Neuronal stem cell (in vitro differentiated cells): ENCODE measurements around the gene TAB3.
"Not testable (repeated sequence)": the region's sequence is repeated elsewhere in the genome, so short reads cannot be mapped to it uniquely, and the experiment has no call there.

Experiments
- DNase-seq: peaks from one replicate; pipeline ENCODE4 v3.0.0-alpha.2; 2013; ENCODE audit warnings: low spot score
- H2AFZ ChIP-seq: one replicate; pipeline ENCODE4 v1.6.1; 2013; ENCODE audit warnings: mild to moderate bottlenecking, low read length, inconsistent platforms
- H2AK5ac ChIP-seq: 2 replicates; pipeline ENCODE4 v1.6.1; 2013; ENCODE audit warnings: low read depth, mild to moderate bottlenecking, inconsistent platforms, low read length, moderate library complexity, mixed read lengths
- H2BK120ac ChIP-seq: 2 replicates; pipeline ENCODE4 v1.6.1; 2013; ENCODE audit warnings: low read depth, mild to moderate bottlenecking, inconsistent platforms, low read length, moderate library complexity, mixed read lengths
- H2BK12ac ChIP-seq: one replicate; pipeline ENCODE4 v1.6.1; 2013; ENCODE audit warnings: low read length, inconsistent platforms
- H2BK15ac ChIP-seq: 2 replicates; pipeline ENCODE4 v1.6.1; 2013; ENCODE audit warnings: mild to moderate bottlenecking, low read length, inconsistent platforms, mixed read lengths
- H2BK5ac ChIP-seq: one replicate; pipeline ENCODE4 v1.6.1; 2013; ENCODE audit warnings: inconsistent platforms, mild to moderate bottlenecking, low read length, moderate library complexity
- H3K14ac ChIP-seq: one replicate; pipeline ENCODE4 v1.6.1; 2013; ENCODE audit warnings: low read length, inconsistent platforms
- H3K18ac ChIP-seq: 2 replicates; pipeline ENCODE4 v1.6.1; 2013; ENCODE audit warnings: low read length, inconsistent platforms
- H3K23ac ChIP-seq: 2 replicates; pipeline ENCODE4 v1.6.1; 2013; ENCODE audit warnings: low read depth, mild to moderate bottlenecking, mixed read lengths, low read length, inconsistent platforms; ENCODE audit not compliant: poor library complexity
- H3K27ac ChIP-seq: replicated peaks from 3 replicates; pipeline ENCODE4 v1.5.1; 2013; ENCODE audit warnings: low read length, inconsistent platforms
- H3K27me3 ChIP-seq, 3 experiments: 2 replicates each; pipeline ENCODE4 v1.6.1; 2013; ENCODE audit warnings: low read length in 3 of 3, mild to moderate bottlenecking in 2 of 3, inconsistent platforms in 1 of 3, low read depth in 1 of 3, mixed read lengths in 1 of 3, moderate library complexity in 1 of 3; ENCODE audit not compliant: control insufficient read depth in 3 of 3, insufficient read depth in 3 of 3
- H3K36me3 ChIP-seq, 2 donors: replicated peaks in 1 of 2; 2 replicates each; pipeline ENCODE4 v1.6.1; 2013; ENCODE audit warnings: low read length in 2 of 2; ENCODE audit not compliant: control insufficient read depth in 2 of 2, insufficient read depth in 2 of 2
- H3K4ac ChIP-seq: 2 replicates; pipeline ENCODE4 v1.6.1; 2013; ENCODE audit warnings: inconsistent platforms, mild to moderate bottlenecking, low read length, moderate library complexity
- H3K4me1 ChIP-seq, 2 donors: 1 replicate in 1 of 2; 2 replicates in 1 of 2; pipeline ENCODE4 v1.6.1; 2013; ENCODE audit warnings: low read length in 2 of 2, low read depth in 1 of 2; ENCODE audit not compliant: control insufficient read depth in 2 of 2, insufficient read depth in 1 of 2
- H3K4me2 ChIP-seq: one replicate; pipeline ENCODE4 v1.6.1; 2013; ENCODE audit warnings: mild to moderate bottlenecking, low read length, inconsistent platforms; ENCODE audit not compliant: insufficient read depth, poor library complexity, severe bottlenecking
- H3K4me3 ChIP-seq, 2 donors: 2 replicates each; pipeline ENCODE4 v1.5.1; 2013; ENCODE audit warnings: low read length in 2 of 2, mild to moderate bottlenecking in 2 of 2, inconsistent platforms in 1 of 2, moderate library complexity in 1 of 2
- H3K79me1 ChIP-seq: one replicate; pipeline ENCODE4 v1.6.1; 2013; ENCODE audit warnings: low read depth, mild to moderate bottlenecking, inconsistent platforms, low read length, moderate library complexity
- H3K9ac ChIP-seq: one replicate; pipeline ENCODE4 v1.6.1; 2013; ENCODE audit warnings: mild to moderate bottlenecking, low read depth, low read length, inconsistent platforms; ENCODE audit not compliant: poor library complexity
- H3K9me3 ChIP-seq, 2 donors: replicated peaks in 1 of 2; 2 replicates each; pipeline versions ENCODE3 to v1.6.1; 2013; ENCODE audit warnings: low read length in 2 of 2, mild to moderate bottlenecking in 2 of 2, inconsistent platforms in 1 of 2, low read depth in 1 of 2, mixed read lengths in 1 of 2, moderate library complexity in 1 of 2; ENCODE audit not compliant: control insufficient read depth in 2 of 2, insufficient read depth in 1 of 2
- H4K8ac ChIP-seq: one replicate; pipeline ENCODE4 v1.6.1; 2013; ENCODE audit warnings: low read depth, mild to moderate bottlenecking, inconsistent platforms, low read length, moderate library complexity
- H4K91ac ChIP-seq: one replicate; pipeline ENCODE4 v1.6.1; 2013; ENCODE audit warnings: low read length, low read depth, mild to moderate bottlenecking, inconsistent platforms; ENCODE audit not compliant: poor library complexity
- WGBS, 2 donors: extraction: QIAGEN DNeasy Blood & Tissue Kit; methylation state at CpG; one replicate each; pipeline ENCODE4 v1.1.7; 2013; ENCODE audit warnings: missing lambda C conversion rate in 2 of 2, mixed read lengths in 1 of 2; ENCODE audit not compliant: insufficient read length in 2 of 2, insufficient replicate concordance in 1 of 2; ENCODE audit errors: extremely low coverage in 2 of 2; 5-methylcytosine and 5-hydroxymethylcytosine counted together

The TAB3 gene

DNA sequence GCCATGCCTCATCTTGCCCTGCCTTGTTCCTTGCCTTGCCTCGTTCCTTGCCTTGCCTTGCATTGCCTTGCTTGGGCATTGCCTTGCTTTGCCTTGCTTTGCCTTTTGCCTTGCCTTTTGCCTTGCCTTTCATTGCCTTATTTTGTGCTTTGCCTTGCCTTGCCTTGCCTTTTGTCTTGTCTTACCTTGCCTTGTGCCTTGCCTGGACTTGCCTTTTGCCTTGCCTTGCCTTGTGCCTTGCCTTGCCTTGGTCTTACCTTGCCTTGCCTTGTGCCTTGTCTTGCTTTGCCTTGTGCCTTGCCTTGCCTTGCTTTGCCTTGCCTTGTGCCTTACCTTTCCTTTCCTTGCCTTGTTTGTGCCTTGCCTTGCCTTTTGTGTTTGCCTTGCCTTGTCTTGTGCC lies 88.2 kb downstream of the TAB3 start:
- no peak overlapping the region for H3K27ac ChIP-seq
- H3K4me1 ChIP-seq, result no peaks in the 10 kb centered on the region
- H3K9me3 ChIP-seq, result peaks cover 0 to 21% of the 10 kb centered on the region in 2 donors
- H3K4me2 ChIP-seq, result no peak overlapping the region
- no peak overlapping the region for H3K18ac ChIP-seq
- no peak overlapping the region for H2AFZ ChIP-seq
- peak overlapping the region; percentile 53 for H4K91ac ChIP-seq
- no peak overlapping the region for H3K4ac ChIP-seq
- no peak overlapping the region for H2BK120ac ChIP-seq
- no peak overlapping the region for H2BK12ac ChIP-seq
- H2BK15ac ChIP-seq, result no peak overlapping the region
- H3K36me3 ChIP-seq, result no peaks in the 10 kb centered on the region
- no peak overlapping the region for H3K9ac ChIP-seq
- no peak overlapping the region for H2BK5ac ChIP-seq
- no peak overlapping the region for H2AK5ac ChIP-seq
- no peak overlapping the region for H4K8ac ChIP-seq
- peak overlapping the region; percentile 48 for H3K23ac ChIP-seq
- DNase-seq, result no peak
- no CpG with 5 or more reads among the region's 1 CpG for WGBS, 2 donors
- no peak overlapping the region for H3K14ac ChIP-seq
- no peaks in the 10 kb centered on the region for H3K27me3 ChIP-seq
- H3K79me1 ChIP-seq, result peaks cover 2% of the 10 kb centered on the region
- no peak overlapping the region for H3K4me3 ChIP-seq

DNA sequence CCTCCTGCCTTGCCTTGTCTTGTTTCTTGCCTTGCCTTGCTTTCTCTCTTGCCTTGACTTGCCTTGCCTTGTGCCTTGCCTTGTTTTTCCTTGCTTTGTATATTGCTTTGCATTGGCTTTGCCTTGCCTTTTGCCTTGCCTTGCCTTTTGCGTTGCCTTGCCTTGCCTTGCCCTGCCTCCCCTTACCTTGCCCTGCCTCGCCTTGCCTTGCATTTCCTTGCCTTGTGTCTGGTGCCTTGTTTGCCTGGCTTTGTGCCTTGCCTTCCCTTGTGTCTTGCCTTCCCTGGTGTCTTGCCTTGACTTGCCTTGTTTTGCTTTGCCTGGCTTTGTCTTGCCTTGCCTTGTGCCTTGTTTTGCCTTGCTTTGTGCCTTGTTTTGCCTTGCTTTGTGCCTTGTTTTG lies 89.7 kb downstream of the TAB3 start:
- no CpG with 5 or more reads among the region's 2 CpGs for WGBS, 2 donors
- no peak overlapping the region for H2BK12ac ChIP-seq
- H3K14ac ChIP-seq, result no peak overlapping the region
- no peak overlapping the region for H4K8ac ChIP-seq
- H2BK120ac ChIP-seq, result no peak overlapping the region
- no peak overlapping the region for H2AFZ ChIP-seq
- H3K36me3 ChIP-seq, result no peaks in the 10 kb centered on the region
- no peak overlapping the region for H2AK5ac ChIP-seq
- no peak overlapping the region for H4K91ac ChIP-seq
- peaks cover 0 to 19% of the 10 kb centered on the region in 2 donors for H3K9me3 ChIP-seq
- H3K4me3 ChIP-seq, result peak overlapping the region in 1 of 2 donors; percentile 46
- H3K18ac ChIP-seq, result no peak overlapping the region
- no peaks in the 10 kb centered on the region for H3K4me1 ChIP-seq
- H3K4ac ChIP-seq, result no peak overlapping the region
- H2BK15ac ChIP-seq, result no peak overlapping the region
- DNase-seq, result no peak
- H3K23ac ChIP-seq, result no peak overlapping the region
- no peak overlapping the region for H2BK5ac ChIP-seq
- H3K27ac ChIP-seq, result no peak overlapping the region
- no peak overlapping the region for H3K9ac ChIP-seq
- no peak overlapping the region for H3K4me2 ChIP-seq
- H3K27me3 ChIP-seq, result no peaks in the 10 kb centered on the region
- peaks cover 2% of the 10 kb centered on the region for H3K79me1 ChIP-seq

DNA sequence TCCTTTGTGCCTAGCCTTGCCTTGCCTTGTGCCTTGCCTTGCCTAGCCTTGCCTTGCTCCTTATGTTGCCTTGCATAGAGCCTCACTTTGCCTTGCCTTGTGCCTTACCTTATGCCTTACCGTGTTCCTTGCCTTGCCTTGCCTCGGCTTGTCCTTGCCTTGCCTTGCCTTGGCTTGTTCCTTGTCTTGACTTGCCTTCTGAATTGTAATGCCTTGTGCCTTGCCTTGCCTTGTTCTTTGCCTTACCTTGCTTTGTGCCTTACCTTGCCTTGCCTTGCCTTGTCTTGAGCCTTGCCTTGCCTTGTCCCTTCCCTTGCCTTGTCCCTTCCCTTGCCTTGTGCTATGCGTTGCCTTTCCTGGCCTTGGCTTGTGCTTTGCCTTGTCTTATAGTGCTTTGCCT lies 90.2 kb downstream of the TAB3 start:
- Histone ChIP-seq H3K23ac (no peak overlapping the region), H2BK12ac (peak overlapping the region; percentile 46), H4K8ac (no peak overlapping the region), H3K79me1 (peaks cover 2% of the 10 kb centered on the region), H3K4me3 (no peak overlapping the region), H2AK5ac (no peak overlapping the region), H3K4me1 (no peaks in the 10 kb centered on the region), H2BK15ac (no peak overlapping the region), H3K9me3 (peaks cover 0 to 19% of the 10 kb centered on the region in 2 donors), H2BK120ac (no peak overlapping the region), H3K27me3 (no peaks in the 10 kb centered on the region), H3K4me2 (no peak overlapping the region), H4K91ac (no peak overlapping the region), H2BK5ac (no peak overlapping the region), H3K4ac (no peak overlapping the region), H3K36me3 (no peaks in the 10 kb centered on the region), H2AFZ (no peak overlapping the region), H3K14ac (no peak overlapping the region), H3K27ac (no peak overlapping the region), H3K9ac (peak overlapping the region; percentile 12), H3K18ac (peak overlapping the region; percentile 19)
- DNase-seq, result no peak
- no CpG with 5 or more reads among the region's 3 CpGs for WGBS, 2 donors

DNA sequence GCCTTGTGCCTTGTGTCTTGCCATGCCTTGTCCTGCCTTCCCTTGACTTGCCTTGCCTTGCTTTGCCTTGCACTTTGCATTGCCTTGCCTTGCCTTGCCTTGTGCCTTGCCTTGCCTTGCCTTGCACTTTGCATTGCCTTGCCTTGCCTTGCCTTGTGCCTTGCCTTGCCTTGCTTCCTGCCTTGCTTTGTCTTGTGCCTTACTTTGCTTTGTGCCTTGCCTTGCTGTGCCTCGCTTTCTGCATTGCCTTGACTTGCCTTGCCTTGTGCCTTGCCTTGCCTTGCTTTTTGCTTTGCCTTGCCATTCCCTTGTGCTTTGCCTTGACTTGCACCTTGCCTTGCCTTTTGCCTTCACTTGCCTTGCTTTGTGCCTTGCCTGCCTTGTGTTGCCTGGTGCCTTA lies 91.8 kb downstream of the TAB3 start:
- not testable (repeated sequence) for H4K91ac ChIP-seq, H3K23ac ChIP-seq, H3K36me3 ChIP-seq, H4K8ac ChIP-seq, H2BK120ac ChIP-seq, H3K4me2 ChIP-seq, H2BK5ac ChIP-seq, H3K4me1 ChIP-seq, H3K14ac ChIP-seq, H2AFZ ChIP-seq, H3K27ac ChIP-seq, H3K4ac ChIP-seq, H3K79me1 ChIP-seq, DNase-seq, H3K27me3 ChIP-seq, H2AK5ac ChIP-seq, H2BK15ac ChIP-seq
- Histone ChIP-seq H3K4me3 (peak overlapping the region in 1 of 2 donors; percentile 25), H3K9ac (peak overlapping the region; percentile 30), H3K9me3 (peaks cover 0 to 20% of the 10 kb centered on the region in 2 donors), H3K18ac (peak overlapping the region; percentile 17), H2BK12ac (peak overlapping the region; percentile 46)
- no CpG with 5 or more reads among the region's 1 CpG for WGBS, 2 donors
